ENCODE data around the gene PIAS3.

The PIAS3 gene

DNA sequence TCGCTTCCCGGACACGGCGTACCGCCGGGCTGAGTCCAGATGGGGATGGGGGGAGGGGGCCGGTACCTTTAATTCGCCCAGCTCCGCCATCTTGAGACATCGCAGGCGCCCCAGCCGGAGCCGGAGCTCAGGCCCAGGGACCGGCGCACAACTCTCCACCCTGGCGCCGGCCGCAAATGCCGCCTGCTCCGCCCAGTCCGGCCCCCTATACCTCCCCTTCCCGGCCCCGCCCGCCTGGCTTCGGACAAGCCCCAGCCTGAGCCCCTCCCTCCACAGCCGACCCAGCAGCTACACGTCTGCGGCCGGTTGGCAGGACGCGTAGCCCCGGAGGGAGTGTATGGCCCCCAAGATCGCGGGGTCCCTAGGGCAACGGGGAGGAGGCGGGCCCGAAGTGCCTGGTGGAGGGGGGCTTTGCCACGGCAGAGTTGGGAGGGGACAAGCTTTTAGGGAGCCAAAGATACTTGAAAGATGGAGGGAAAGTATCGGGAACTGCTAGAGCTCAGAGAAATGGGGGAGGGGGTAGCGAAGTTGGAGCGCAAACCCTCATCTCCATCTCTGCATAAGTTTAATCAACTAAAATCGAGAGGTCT is at the start of gene PIAS3:
PIAS3 (minus strand) TSS at position 181 of the 590 bp plus-strand sequence; CDS start at position 90, 91 bp downstream.
- DNase-seq (ENCODE audit: low read depth in 1 of 2, low spot score in 1 of 2), result peak; percentile 62 to 77

DNA sequence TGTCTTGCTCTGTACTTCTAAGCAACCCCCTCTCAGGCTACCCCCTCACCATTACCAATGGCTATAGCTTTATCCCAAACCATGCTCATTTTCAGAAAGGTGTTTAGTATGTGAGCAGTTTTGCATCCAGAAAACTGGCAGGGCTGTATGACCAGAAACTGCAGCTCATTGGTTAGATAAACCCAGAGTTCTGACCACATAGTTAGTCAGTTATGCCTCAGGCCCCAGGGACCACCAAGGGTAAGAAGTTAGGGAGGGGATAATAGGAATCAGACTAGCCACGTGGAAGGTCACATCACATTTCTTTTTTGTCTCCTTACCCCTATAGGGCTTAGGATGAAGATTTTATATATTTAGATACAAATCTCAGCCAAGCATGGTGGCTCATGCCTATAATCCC is 49.8 kb upstream of the PIAS3 start:
- no peak for DNase-seq (ENCODE audit: low read depth in 1 of 2, low spot score in 1 of 2)

DNA sequence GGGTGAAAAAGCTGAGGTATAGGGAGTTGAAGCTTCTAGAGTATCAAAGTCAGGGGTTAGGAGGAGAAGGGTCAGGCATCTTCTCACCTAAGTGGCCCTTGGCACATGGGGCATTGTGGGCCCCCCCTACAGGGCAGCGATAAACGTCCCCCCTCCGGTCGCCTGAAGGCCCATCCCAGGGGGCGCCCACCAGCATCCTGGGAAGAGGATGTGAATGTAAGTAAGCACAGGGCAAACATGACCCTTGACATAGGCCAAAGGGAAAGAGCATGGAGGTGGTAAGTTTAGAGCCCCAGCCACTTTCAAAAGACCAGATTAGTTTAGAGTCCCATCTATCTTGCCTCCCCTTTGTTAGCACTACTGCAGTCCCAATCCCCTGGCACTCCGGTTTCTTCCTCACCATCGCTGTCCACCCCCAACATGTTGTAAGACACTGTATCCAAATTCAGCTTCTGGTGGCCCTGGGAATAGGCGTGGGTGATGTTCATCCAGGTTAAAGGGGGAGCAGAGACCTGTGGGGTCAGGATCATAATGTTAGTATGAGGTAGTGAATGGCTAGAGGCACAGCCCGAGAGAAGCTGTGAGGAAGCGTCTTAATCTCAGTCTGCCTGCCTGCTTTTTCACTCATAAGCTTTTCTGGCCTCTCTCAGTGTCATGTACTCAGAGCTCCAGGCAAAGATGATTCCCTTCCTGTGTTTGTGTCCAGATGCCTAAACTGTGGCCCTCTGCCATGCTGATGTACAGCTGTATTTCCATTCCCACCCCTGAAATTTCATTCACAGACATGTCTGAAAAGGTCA is 48.3 kb upstream of the PIAS3 start:
- DNase-seq (ENCODE audit: low read depth in 1 of 2, low spot score in 1 of 2), result no peak

DNA sequence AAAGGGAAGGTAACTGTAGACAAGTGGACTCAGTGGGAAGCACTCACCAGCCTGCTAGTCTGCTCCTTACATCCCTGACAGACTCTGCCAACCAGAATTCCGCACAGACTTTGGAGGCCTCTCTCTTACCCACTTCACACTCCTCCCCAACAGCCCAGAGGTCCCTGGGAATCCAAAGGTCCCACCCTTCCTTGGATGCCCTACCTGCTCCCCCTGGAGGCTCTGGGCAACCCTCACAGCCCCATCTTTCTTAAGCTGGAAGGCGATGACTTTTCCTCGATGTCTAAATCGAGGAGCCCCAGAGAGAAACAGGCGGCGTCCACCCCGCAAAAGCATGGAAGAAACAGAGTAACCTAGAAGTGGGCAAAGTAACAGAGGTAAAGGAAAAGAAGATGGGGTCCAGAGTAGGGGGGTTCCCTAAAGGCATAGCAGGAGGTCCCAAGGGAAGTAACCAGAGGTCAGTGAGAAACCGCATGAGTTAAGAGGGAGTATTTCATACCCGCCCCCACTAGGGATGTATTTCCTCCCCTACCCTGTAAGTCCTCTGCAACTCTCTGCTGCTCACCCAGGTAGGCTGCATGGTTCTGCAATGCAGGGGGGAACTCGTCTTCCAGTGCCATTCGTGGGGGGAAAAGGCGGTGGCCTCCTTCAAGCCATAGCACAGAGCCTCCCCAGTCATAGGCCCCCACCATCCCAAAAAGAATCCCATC is 42.6 kb upstream of the PIAS3 start:
- no peak for DNase-seq (ENCODE audit: low read depth in 1 of 2, low spot score in 1 of 2)

DNA sequence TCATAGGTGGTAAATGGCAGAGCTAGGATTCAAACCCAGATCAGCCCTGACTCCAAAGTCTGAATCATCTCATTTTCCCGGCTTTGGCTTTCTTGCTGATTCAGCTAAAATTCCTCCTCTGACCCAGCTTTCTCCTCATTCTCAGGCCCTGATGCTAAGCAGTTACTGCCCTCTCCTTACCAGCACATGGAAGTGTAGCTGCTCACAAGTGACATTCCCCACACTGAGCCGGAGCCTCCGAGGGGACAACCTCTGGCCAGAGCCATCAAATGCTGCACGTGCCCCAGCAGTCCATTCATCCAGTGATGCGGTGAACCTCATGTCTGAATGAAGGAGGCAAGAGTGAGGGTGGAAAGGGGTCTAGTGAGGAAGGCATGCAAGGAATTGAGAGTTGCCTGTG is 39.9 kb upstream of the PIAS3 start:
- DNase-seq (ENCODE audit: low read depth in 1 of 2, low spot score in 1 of 2), result no peak

DNA sequence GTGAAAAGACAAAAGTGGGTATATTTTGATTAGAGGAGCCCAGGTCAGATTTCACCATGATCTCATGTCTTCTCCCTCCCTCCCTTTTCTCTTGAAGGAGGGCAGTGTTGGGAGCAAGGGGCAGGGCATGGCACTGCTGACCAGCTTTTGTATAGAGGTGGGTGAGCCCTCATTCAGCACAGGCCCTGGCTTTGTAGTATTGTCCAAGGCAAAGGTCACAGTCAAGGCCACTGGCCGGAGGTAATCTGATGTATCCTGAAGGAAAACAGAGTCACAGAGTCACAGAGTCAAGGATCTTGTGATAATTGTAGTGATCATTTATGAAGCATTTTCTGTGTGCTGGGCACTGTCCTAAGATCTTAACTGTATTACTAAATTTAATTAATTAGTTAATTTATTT is 39.1 kb upstream of the PIAS3 start:
- DNase-seq (ENCODE audit: low read depth in 1 of 2, low spot score in 1 of 2), result no peak

DNA sequence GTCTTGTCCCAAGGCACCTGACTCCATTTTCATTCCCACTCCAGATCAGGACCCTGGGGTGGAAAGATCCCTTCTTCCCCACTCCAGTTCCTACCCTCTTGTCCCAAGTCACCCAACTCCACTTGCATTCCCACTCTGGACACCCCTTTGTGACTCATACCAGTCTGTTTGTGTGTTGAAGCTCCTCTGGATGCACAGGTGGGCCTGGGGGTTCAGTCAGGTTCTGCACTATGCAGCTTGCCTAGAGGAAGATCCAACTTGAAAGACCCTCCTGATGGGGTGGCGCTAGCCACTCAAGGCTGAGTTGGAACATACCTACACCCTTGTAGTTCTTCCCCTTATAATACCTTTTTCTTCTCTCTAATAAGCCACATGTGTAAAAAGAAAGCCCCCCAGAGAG is 36.6 kb upstream of the PIAS3 start:
- DNase-seq (ENCODE audit: low read depth in 1 of 2, low spot score in 1 of 2), result no peak

DNA sequence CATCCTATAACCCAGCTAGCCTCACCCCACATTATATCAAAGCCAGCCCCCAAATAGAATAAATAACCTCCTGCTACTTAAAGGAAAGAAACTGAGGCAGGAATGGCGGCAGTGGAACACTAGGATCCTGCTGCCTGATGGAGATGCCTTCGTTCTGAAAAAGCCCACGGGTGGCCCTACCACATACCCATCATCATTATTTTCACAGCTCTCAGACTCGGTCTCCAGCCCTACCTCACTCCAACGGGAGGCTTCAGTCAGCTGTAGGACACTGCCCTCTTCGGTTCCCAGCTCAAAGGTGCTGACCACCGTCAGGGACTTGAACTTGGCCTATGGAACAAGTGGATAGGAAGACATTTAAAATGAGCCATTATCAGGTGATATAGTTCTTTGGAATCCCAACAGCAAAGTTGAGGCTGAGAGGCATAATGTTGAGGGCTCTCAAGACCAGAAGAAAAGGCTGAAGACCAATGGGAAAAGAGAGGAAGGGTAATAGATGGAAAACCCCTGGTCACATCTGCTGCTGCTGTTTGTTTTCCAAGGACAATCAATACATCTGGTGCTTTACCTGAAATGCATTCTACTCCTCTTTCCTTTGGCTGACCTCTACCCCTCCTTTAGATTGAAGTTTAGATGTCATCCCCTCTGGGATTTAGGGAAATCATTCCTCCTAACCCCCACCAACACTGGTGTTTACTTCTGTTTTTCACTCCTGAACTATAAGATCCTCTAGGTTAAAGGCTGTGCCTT is 34.6 kb upstream of the PIAS3 start:
- DNase-seq (ENCODE audit: low read depth in 1 of 2, low spot score in 1 of 2), result no peak

DNA sequence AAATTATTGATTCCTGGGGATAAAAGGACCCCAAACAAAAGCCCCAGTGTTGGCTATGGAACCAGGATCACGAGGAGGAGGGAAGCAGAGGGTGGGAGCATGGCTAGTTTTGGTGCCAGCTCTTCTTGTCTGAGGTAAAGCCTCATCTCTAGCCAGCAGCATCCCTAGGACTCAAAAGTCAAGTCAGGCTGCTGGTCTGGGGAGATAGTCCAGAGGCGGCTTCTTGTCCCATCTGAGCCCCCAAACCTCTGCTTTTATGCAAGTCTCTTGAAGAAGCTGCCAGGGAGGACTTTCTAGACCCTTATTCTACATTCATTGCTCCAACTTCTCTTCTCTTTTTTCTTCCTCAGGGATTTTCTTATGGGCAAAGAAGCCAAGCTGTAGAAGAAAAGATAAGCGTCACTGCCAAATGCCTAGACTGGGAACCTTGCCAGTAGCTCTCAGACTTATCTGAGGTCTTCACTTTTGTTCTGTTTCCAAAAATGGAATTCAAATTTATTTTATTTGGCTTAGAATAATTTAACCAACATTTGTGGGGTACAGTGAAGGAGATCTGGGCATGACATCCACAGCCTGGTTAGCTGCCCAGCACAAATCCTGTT is 33.7 kb upstream of the PIAS3 start:
- no peak for DNase-seq (ENCODE audit: low read depth in 1 of 2, low spot score in 1 of 2)

DNA sequence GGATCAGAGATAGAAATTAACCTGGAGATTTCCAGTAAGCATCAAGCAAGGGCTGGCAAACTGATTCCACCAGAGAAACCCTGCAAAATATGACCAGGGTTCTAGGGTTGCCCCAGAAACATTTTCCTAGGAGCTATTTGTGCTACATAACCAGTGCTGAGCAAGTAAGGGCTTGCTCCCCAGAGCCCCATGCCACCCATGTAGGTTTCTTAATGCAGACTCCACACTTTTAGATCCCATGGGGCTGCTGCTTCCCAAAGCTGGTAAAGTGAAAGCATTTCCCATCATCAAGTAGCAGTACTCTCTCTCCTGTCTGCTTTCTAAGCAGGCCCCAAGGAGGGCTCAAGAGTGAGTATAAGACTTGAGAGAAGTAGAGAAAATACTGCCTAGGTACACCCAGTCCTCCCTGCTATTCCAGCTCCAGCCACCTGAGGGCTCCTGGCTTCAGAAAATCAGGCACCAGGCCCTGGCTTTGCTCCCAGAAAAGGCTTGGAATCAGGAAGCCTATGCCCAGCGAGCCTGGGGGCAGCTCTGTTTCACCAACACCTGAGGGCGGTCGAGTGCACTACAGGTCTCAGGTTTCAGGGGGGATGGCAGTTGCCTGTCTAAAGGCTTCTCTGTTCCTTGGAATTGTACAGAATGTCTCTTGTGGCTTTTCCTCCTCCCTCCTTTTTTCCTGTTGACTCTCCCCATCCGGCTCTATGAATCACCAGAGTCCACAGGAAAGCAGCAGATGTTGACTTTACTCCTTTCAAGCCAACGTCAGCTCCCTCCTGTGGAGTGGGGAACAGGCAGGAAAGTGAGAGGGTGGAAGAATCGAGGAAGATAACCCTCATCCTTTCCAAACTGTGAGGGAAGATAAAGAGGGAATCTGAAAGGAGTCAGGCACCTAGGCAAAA is 33.0 kb upstream of the PIAS3 start:
- peak; percentile 24 to 34 for DNase-seq (ENCODE audit: low read depth in 1 of 2, low spot score in 1 of 2)

DNA sequence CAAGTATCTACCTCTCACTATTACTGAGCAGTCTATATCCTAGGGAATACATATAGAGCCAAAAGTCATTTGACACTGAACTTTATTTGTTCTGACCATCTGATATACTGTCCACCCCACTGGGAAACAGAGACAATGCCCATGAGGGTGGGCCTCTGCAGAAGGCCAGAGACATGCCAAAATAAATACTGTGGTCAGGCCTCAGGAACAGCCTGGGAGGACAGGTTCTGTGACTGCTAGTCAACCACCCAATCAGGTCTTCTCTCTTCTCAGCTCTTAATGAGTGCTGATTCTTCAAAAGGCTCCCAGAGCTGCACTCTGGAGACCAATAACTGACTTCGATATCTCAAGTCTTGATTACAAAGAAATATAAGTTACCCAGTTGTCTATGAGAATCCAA is 32.3 kb upstream of the PIAS3 start:
- DNase-seq (ENCODE audit: low read depth in 1 of 2, low spot score in 1 of 2), result no peak

DNA sequence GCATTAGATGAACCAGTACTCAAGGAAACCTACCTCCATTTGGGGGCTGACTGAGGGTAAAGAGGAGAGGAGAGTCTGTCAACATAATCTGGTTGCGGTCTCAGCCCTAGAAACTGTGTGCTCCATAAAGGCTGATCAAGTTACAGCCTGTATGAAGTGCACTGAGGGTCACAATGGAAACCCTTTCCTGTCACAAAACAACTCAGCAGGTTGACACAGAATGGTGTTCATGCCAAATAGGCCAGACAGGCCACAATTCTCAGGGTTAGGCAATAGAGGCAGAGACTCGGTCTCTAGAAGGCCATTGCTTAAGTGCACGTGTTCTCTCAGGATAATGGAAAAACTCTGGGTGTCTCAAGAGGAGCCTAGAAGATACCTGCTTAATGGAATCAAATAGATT is 30.8 kb upstream of the PIAS3 start:
- DNase-seq (ENCODE audit: low read depth in 1 of 2, low spot score in 1 of 2), result no peak

DNA sequence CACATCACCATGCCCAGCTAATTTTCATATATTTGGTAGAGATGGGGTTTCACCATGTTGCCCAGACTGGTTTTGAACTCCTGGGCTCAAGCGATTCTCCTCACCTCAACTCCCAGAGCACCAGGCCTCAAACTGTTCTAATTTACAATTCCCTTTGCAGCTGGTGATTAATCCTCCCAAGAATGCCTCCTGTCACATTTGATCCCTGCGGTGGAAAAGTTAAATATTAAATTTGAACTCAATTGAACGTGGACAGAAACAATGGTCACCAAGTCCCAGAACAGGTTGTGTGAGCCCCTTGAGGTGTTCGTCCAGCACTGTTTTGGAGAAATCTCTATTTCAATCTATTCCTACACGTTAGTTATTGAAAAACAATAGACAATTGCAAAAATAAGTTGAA is 28.8 kb upstream of the PIAS3 start:
- no peak for DNase-seq (ENCODE audit: low read depth in 1 of 2, low spot score in 1 of 2)

DNA sequence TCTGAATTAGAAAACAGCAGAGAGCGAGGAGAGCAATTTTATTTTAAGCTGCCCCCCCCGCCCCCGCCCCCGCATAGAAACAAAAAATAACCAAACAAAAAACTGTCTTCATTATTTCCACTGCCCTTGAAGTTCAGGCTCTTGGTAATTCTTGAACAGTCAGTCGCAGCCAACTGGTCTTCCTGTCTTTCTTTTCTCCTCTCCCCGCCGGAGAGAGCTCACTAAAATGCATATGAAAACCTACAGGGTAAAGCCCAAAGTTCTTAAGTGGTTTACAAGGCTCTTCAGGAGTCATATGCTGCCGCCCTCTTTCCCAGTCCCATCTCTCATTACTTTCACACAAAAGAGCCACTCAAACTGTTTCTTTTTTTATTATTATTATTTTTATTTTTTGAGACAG is 27.9 kb upstream of the PIAS3 start:
- DNase-seq (ENCODE audit: low read depth in 1 of 2, low spot score in 1 of 2), result no peak

DNA sequence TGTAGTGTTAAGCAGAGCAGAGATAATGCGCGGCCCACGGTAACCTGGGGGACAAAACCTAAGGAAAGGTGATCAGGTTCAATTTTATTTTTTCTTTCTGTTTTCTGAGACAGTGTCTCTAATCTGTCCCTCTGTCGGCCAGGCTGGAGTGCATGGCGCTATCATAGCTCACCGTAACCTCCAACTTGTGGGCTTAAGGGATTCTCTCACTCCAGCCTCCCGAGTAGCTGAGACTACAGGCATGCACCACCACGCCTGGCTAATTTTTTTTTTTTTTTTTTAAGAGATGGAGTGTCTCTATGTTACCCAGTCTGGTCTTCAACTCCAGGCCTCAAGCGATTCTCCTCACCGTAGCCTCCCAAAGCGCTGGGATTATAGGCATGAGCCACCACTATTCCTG is 27.5 kb upstream of the PIAS3 start:
- DNase-seq (ENCODE audit: low read depth in 1 of 2, low spot score in 1 of 2), result no peak

DNA sequence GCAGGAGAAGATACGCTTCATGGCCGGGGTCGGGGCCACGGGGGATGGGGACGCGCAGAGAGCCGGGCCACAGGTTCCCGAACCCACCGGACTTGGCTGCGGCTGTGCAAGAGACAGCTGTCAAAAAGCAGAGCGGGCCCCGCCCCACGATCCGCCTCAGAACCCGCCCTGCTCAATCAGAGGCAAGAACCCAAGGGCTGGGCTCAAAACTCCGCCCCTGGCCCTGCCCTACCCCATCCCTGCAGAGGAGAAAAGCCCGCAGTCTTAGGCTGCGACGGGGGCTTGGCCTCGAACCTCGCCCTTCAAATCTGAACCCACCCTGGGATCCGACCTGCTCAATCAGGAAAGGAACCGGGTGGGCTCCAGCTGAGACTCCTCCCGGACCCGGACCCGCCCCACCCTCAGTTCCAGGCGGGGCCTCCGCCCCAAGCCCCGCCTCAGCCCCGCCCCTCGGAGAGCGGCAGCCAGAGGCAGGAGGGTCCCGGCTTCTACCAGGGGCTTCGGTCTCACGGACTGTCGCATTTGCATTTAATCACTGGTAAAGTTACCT is 26.9 kb upstream of the PIAS3 start, which contains the start of gene ANKRD35:
ANKRD35 (minus strand) TSS at position 129 of the 550 bp plus-strand sequence; CDS start at position 21, 108 bp downstream.
- DNase-seq (ENCODE audit: low read depth in 1 of 2, low spot score in 1 of 2), result peak; percentile 63 to 82

DNA sequence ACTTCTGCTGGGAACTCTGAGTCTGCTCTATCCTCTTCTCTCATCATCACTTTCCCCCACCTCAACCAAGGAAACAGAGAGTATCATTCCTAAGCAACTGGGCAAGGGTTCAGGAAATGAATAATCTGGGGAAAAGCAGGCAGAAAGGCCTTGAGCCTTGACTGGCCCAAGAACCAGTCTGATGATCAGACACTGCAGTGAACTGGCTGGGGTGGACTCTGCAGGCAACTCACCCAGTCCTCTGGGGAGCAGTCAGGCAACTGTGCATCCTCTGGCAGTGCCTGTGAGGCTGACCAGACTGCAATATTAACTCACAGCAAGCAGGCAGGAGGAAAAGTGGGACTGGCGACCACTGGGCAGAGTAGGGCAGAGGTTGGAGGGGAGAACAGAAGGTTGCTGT is 25.8 kb upstream of the PIAS3 start:
- no peak for DNase-seq (ENCODE audit: low read depth in 1 of 2, low spot score in 1 of 2)

DNA sequence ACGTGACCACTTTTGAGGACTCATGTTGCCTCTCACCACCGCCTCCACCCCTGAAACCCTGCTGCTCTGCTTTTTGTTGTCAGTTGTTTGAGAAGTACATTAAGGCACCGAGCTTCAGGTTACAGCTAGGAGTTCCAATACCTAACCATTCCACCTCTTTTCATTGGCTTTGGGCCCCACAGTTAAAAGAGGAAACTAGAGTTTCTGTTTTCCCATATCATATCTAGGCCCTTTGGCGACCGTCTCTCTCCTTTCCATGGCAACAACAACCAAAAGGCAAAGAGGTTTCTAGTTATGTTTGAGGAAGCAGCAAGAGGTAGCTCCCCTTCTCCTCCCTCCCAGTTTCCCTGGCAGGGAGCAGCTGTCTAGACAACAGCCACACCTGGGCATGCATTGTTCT is 20.9 kb upstream of the PIAS3 start:
- no peak for DNase-seq (ENCODE audit: low read depth in 1 of 2, low spot score in 1 of 2)

DNA sequence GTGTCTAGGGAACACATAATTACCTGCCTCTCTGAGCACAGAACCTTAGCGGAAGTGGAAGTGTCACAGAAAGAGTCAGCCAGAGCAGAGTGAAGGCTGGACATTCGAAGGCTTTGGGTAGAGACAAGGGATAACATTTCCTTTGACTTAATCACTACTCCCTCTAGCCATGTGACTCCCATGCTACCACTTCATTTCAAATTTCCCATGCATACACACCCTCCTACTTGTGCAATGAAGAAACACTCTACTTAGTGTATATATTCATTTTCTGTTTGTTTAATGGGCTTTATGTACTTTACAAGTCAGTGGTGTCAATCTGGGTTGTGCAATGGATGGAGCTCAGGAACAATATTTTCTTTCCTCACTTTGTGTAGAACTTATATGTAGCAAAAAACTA is 19.8 kb upstream of the PIAS3 start:
- no peak for DNase-seq (ENCODE audit: low read depth in 1 of 2, low spot score in 1 of 2)
